Epithelial cell of proximal tubule (primary cell): ENCODE data around the gene ACOXL. TPM values are rescaled to one million over a fixed set of nuclear protein-coding genes. Genes with fewer than 3 reads are reported as not detected.

Experiments
- DNase-seq: peaks from one replicate; pipeline ENCODE4 v3.0.0-alpha.2; 2011; ENCODE audit warnings: low read depth
- H3K4me3 ChIP-seq: 2 replicates; pipeline ENCODE4 v1.5.1; 2011; ENCODE audit warnings: low read depth, mild to moderate bottlenecking, low read length
- CTCF ChIP-seq: conservative IDR thresholded peaks from 2 replicates; pipeline ENCODE4 v1.5.1; 2012; ENCODE audit warnings: low read depth, mild to moderate bottlenecking, low read length
- total RNA-seq: library from RNA; depleted of rRNA; stranded (reverse); fragments of >200 nt; gene quantifications from 2 replicates; pipeline ENCODE4 v1.2.3, GENCODE V29; 2015

The ACOXL gene
- total RNA-seq, 1 donor from 2014 or later: 0.06 TPM

- no peak overlapping the region for H3K4me3 ChIP-seq
- no peak for DNase-seq
- no peak for TF ChIP-seq CTCF
These were observed 111.7 kb downstream of the ACOXL start for GRCh38 chr2:110843959-110844510.

- TF ChIP-seq CTCF: no peak
- no peak for DNase-seq
- H3K4me3 ChIP-seq: no peak overlapping the region
These were observed 115.3 kb downstream of the ACOXL start for GRCh38 chr2:110847651-110848050.

GRCh38 chr2:110848071-110848470 lies 115.7 kb downstream of the ACOXL start:
- no peak for DNase-seq

GRCh38 chr2:110848519-110849030 lies 116.2 kb downstream of the ACOXL start:
- no peak overlapping the region for H3K4me3 ChIP-seq
- TF ChIP-seq CTCF: no peak
- no peak for DNase-seq

More at GRCh38 chr2:110848071-110848470, 115.7 kb downstream of the ACOXL start:
- no peak for TF ChIP-seq CTCF
- no peak overlapping the region for H3K4me3 ChIP-seq

GRCh38 chr2:110851531-110851930 lies 119.2 kb downstream of the ACOXL start:
- DNase-seq: no peak
- no peak for TF ChIP-seq CTCF
- no peak overlapping the region for H3K4me3 ChIP-seq

- H3K4me3 ChIP-seq: no peak overlapping the region
- no peak for DNase-seq
- no peak for TF ChIP-seq CTCF
These were observed 119.7 kb downstream of the ACOXL start for GRCh38 chr2:110852051-110852450.

GRCh38 chr2:110852541-110853263 lies 120.3 kb downstream of the ACOXL start:
- no peak for DNase-seq
- H3K4me3 ChIP-seq: no peak overlapping the region
- TF ChIP-seq CTCF: no peak
